ENCODE measurements around the gene LIN7B. TPM values are rescaled to one million over a fixed set of nuclear protein-coding genes. Genes with fewer than 3 reads are reported as not detected.
"Not testable (repeated sequence)": the region's sequence is repeated elsewhere in the genome, so short reads cannot be mapped to it uniquely, and the experiment has no call there.

The LIN7B gene
- total and polyA plus RNA-seq, 8 donors: 4.0 to 118 (median 11.5) TPM; not detected in 1

DNA sequence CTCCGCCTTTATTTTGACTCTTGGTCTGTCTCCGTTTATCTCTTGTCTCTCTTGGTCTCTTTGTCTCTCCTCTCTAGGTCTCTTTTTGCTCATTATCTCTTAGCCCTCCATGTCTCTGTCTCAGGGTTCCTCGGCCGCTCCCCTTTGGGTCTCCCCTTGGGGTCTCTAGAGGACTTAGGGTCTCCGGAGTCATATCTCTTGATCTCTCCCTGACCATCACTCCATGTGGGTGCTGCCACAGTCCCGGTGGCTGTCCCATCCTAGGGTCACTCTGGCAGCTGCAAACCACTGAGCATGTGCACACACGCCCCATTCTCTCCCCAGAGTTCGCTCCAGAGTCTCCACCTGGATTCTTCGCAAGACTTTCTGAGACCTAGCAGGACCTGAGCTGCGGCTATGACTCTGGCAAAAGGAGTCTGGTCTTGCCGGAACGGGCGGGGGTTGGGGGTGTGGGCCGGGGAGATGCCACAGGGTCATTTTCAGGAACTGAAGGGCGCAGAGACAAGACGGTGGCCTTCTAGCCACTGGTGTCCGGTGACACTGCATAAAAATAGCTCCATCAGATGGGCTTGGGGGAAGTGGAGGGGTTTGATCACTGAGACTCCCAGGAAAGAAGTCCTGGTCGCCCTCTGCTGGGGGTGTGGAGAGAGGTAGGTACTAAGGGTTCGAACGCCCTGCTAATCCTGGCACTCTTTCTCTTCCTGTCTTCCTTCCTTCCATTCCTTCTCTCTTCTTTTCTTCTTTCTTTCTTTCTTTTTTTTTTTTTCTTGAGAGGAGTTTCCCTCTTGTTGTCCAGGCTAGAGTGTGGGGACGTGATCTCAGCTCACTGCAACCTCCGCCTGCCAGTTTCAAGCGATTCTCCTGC is 40.4 kb upstream of the LIN7B start:
- no peaks in the 10 kb centered on the region for H3K36me3 ChIP-seq
- intact Hi-C loops (cut with DNase I; ENCODE audit: low total_unique reads): no loop called here
- no peak overlapping the region for H3K4me3 ChIP-seq
- 57 to 64% (median 63%) methylated on average over 22 to 23 of the region's 23 CpGs for WGBS, 5 donors
- H3K9me3 ChIP-seq: no peaks in the 10 kb centered on the region
- H3K27ac ChIP-seq: no peak overlapping the region
- DNase-seq: no peak
- peaks cover 8 to 59% (median 44%) of the 10 kb centered on the region in 3 donors for H3K27me3 ChIP-seq
- TF ChIP-seq POLR2AphosphoS5 (IDR thresholded peaks at IDR 0.05) (no peak), CTCF (IDR thresholded peaks at IDR 0.05) (no peak), EP300 (IDR thresholded peaks at IDR 0.05) (no peak), POLR2A (IDR thresholded peaks at IDR 0.05) (no peak)
- H3K4me1 ChIP-seq: peaks cover 5 to 14% (median 7%) of the 10 kb centered on the region in 4 donors

GRCh38 chr19:49074869-49075268 is 39.3 kb upstream of the LIN7B start:
- Histone ChIP-seq H3K4me1 (peaks cover 5 to 14% (median 7%) of the 10 kb centered on the region in 4 donors), H3K27me3 (peaks cover 8 to 48% (median 43%) of the 10 kb centered on the region in 3 donors)
- H3K36me3 ChIP-seq; H3K27ac ChIP-seq; H3K4me3 ChIP-seq; H3K9me3 ChIP-seq; intact Hi-C loops (cut with DNase I; ENCODE audit: low total_unique reads): not testable (repeated sequence)
- 9 to 19% (median 14%) methylated on average over 7 to 9 of the region's 9 CpGs for WGBS, 5 donors
- TF ChIP-seq CTCF (IDR thresholded peaks at IDR 0.05): peak in 5 of 7 experiments; percentile 69 to 80 (median 77)
- peak; percentile 75 to 82 for DNase-seq

DNA sequence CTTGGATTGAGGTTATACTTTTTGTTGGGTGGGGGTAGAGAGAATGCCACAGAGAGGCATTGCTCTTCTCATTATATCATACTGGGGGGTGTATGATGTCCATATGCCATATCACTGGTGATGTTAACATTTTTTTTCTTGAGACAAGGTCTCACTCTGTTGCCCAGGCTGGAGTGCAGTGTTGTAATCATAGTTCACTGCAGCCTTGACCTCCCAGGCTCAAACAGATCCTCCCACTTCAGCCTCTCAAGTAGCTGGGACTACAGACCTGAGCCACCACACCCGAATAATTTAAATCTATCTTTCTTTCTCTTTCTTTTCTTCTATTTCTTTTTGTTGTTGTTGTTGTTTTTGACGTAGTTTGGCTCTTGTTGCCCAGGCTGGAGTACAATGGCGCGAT is 33.8 kb upstream of the LIN7B start:
- no peak overlapping the region for H3K4me3 ChIP-seq
- no peak overlapping the region for H3K27ac ChIP-seq
- H3K4me1 ChIP-seq: peaks cover 0 to 9% (median 7%) of the 10 kb centered on the region in 4 donors
- H3K36me3 ChIP-seq: no peaks in the 10 kb centered on the region
- no peak for DNase-seq
- H3K9me3 ChIP-seq: no peaks in the 10 kb centered on the region
- H3K27me3 ChIP-seq: no peaks in the 10 kb centered on the region
- no peak for TF ChIP-seq CTCF (IDR thresholded peaks at IDR 0.05)
- TF ChIP-seq POLR2AphosphoS5 (IDR thresholded peaks at IDR 0.05): no peak
- WGBS, 5 donors: 74 to 92% (median 86%) methylated on average over 4 of the region's 4 CpGs
- intact Hi-C loops (cut with DNase I; ENCODE audit: low total_unique reads): no loop called here

DNA sequence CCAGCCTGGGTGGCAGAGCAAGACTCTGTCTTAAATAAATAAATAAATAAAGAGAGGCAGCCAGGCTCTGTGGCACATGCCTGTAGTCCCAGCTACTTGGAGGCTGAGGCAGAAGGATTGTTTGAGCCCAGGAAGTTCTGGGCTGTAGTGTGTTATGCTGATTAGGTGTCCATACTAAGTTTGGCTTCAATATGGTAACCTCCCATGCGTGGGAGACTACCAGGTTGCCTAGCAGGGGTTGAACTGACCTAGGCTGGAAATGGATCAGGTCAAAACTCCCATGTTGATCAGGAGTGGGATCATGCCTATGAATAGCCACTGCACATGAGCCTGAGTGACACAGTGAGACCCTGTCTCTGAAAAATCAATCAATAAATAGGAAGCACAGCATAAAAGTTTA is 32.9 kb upstream of the LIN7B start:
- Histone ChIP-seq H3K27ac (no peak overlapping the region), H3K27me3 (no peaks in the 10 kb centered on the region), H3K36me3 (no peaks in the 10 kb centered on the region), H3K4me3 (no peak overlapping the region), H3K9me3 (no peaks in the 10 kb centered on the region), H3K4me1 (peaks cover 4 to 14% (median 11%) of the 10 kb centered on the region in 4 donors)
- WGBS, 5 donors: 77 to 100% (median 86%) methylated on average over 1 of the region's 1 CpG
- intact Hi-C loops (cut with DNase I; ENCODE audit: low total_unique reads): no loop called here
- TF ChIP-seq POLR2A (IDR thresholded peaks at IDR 0.05) (no peak), EP300 (IDR thresholded peaks at IDR 0.05) (no peak), POLR2AphosphoS5 (IDR thresholded peaks at IDR 0.05) (no peak), CTCF (IDR thresholded peaks at IDR 0.05) (no peak)
- no peak for DNase-seq

Data from stomach (tissue), 9 donors.